Testis (tissue), 3 donors: ENCODE results near the gene GMDS. TPM values are rescaled to one million over a fixed set of nuclear protein-coding genes. Genes with fewer than 3 reads are reported as not detected.

Experiments used
- DNase-seq: peaks from one replicate; pipeline ENCODE4 v3.0.0-alpha.2; 2019
- H3K27ac ChIP-seq, 2 donors: fragments of 200-600 bp; sonication (generic); one replicate each; pipeline ENCODE4 v1.5.1; 2019
- H3K27me3 ChIP-seq: fragments of 200-600 bp; sonication (generic); one replicate; pipeline ENCODE4 v1.5.1; 2019
- H3K36me3 ChIP-seq: fragments of 200-600 bp; sonication (generic); one replicate; pipeline ENCODE4 v1.5.1; 2017; ENCODE audit warnings: low read depth; ENCODE audit errors: missing control alignments
- H3K4me1 ChIP-seq: fragments of 200-600 bp; sonication (generic); one replicate; pipeline ENCODE4 v1.5.1; 2019
- H3K4me3 ChIP-seq, 2 donors: fragments of 200-600 bp; sonication (generic); one replicate each; pipeline ENCODE4 v1.5.1; 2017 to 2019
- H3K9me3 ChIP-seq: fragments of 200-600 bp; sonication (generic); one replicate; pipeline ENCODE4 v1.5.1; 2017
- CTCF ChIP-seq, 3 experiments: fragments of 450-650 bp in 2 of 3; fragments of 200-600 bp in 1 of 3; sonication (generic) in 1 of 3; IDR thresholded peaks; one replicate each; pipeline ENCODE4 v1.5.1; 2016 to 2019; ENCODE audit warnings: antibody characterized with exemption in 3 of 3, mild to moderate bottlenecking in 2 of 3, moderate library complexity in 1 of 3
- POLR2A ChIP-seq: fragments of 450-650 bp; IDR thresholded peaks from one replicate; pipeline ENCODE4 v1.6.1; 2017; ENCODE audit warnings: antibody characterized with exemption, mild to moderate bottlenecking, moderate library complexity
- WGBS, 2 donors: methylation state at CpG; one replicate each; pipeline ENCODE4 v1.1.5; 2018; 5-methylcytosine and 5-hydroxymethylcytosine counted together
- intact Hi-C: fragments of 100-400 bp; cut with DNase I; formaldehyde crosslinking; loops from one replicate; pipeline ENCODE4 v1.15.1; 2023; ENCODE audit warnings: low total_unique reads
- polyA plus RNA-seq: library from polyadenylated mRNA; stranded (reverse); fragments of 350-450 nt; fragmentation: Illumina TruSeq; extraction: RNeasy Lipid Tissue Mini Kit (QIAGEN cat#74804); gene quantifications from one replicate; pipeline ENCODE4 v1.2.3, GENCODE V29; 2014; ENCODE audit warnings: low read depth, low replicate concordance; ENCODE audit not compliant: insufficient read depth
- total RNA-seq, 2 donors: library from RNA; depleted of rRNA; stranded (reverse); fragments of >200 nt; gene quantifications; one replicate each; pipeline ENCODE4 v1.2.3, GENCODE V29; 2016

GMDS gene
- total and polyA plus RNA-seq, 3 donors from 2014 or later = 19.6 to 31.1 (median 22.2) TPM

- intact Hi-C loops = no loop called here
- WGBS, 2 donors = 79 to 92% methylated on average over 13 of the region's 13 CpGs
Observed at GRCh38 chr6:1851681-1852456, 393.5 kb downstream of the GMDS start.

GRCh38 chr6:1850840-1851157 is 394.6 kb downstream of the GMDS start:
- Histone ChIP-seq H3K27me3 (no peaks in the 10 kb centered on the region), H3K36me3 (no peaks in the 10 kb centered on the region), H3K4me3 (no peak overlapping the region), H3K27ac (no peak overlapping the region), H3K9me3 (no peaks in the 10 kb centered on the region), H3K4me1 (no peaks in the 10 kb centered on the region)
- no peak for TF ChIP-seq CTCF (IDR thresholded peaks at IDR 0.05)
- no peak for TF ChIP-seq POLR2A
- intact Hi-C loops = no loop called here
- 52 to 55% methylated on average over 7 of the region's 7 CpGs for WGBS, 2 donors
- no peak for DNase-seq

More at GRCh38 chr6:1851681-1852456, 393.5 kb downstream of the GMDS start:
- DNase-seq = no peak
- no peak for TF ChIP-seq POLR2A
- no peak for TF ChIP-seq CTCF (IDR thresholded peaks at IDR 0.05)
- H3K4me1 ChIP-seq = no peaks in the 10 kb centered on the region
- no peaks in the 10 kb centered on the region for H3K9me3 ChIP-seq
- H3K27me3 ChIP-seq = no peaks in the 10 kb centered on the region
- no peak overlapping the region for H3K27ac ChIP-seq
- no peak overlapping the region for H3K4me3 ChIP-seq
- H3K36me3 ChIP-seq = no peaks in the 10 kb centered on the region

- WGBS, 2 donors = 52 to 58% methylated on average over 8 of the region's 8 CpGs
- no peak for TF ChIP-seq CTCF (IDR thresholded peaks at IDR 0.05)
- no peak for TF ChIP-seq POLR2A
- intact Hi-C loops = no loop called here
- DNase-seq = no peak
- Histone ChIP-seq H3K27ac (no peak overlapping the region), H3K4me1 (no peaks in the 10 kb centered on the region), H3K27me3 (no peaks in the 10 kb centered on the region), H3K9me3 (no peaks in the 10 kb centered on the region), H3K36me3 (no peaks in the 10 kb centered on the region), H3K4me3 (no peak overlapping the region)
Observed at GRCh38 chr6:1850121-1850839, 395.1 kb downstream of the GMDS start.

- Histone ChIP-seq H3K4me3 (no peak overlapping the region), H3K36me3 (no peaks in the 10 kb centered on the region), H3K27ac (no peak overlapping the region), H3K4me1 (no peaks in the 10 kb centered on the region), H3K9me3 (no peaks in the 10 kb centered on the region), H3K27me3 (no peaks in the 10 kb centered on the region)
- 69 to 70% methylated on average over 5 of the region's 5 CpGs for WGBS, 2 donors
- intact Hi-C loops = no loop called here
- no peak for DNase-seq
- TF ChIP-seq CTCF (IDR thresholded peaks at IDR 0.05) = no peak
- TF ChIP-seq POLR2A = no peak
Observed at GRCh38 chr6:1849691-1850090, 395.7 kb downstream of the GMDS start.
